ENCODE measurements around the gene SLC2A5.

DNA sequence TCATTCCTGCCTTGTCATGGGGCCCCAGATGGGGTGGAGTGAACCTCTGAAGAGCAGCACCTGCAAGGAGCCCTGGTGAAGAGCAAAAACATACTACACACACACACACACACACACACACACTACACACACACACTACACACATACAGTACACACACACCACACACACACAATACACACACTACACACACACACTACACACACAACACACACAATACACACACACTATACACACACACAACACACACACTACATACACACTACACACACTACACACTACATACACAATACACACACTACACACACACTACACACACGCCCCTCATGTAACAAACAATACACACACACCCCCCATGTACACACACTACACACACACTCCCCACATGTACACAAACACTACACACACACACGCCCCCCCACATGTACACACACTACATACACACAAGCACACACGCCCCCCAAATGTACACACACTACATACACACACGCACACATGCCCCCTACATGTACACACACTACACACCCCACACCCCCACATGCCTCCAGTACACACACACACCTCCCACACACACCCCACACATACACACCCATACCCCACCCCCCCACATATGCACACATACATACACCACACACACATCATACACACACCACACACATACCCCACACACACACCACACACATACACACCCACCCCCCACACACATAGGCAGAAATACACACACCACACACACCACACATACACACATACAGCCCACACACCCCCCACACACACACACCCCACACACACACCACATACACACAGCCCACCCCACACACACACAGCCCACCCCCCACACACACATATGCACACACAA lies 9.3 kb downstream of the SLC2A5 start:
- TF ChIP-seq TAF1 (IDR thresholded peaks at IDR 0.05; ENCODE audit: borderline replicate concordance, insufficient read depth, low read length) (no peak), POLR2AphosphoS5 (IDR thresholded peaks at IDR 0.05; ENCODE audit: low read depth, low read length) (no peak)
- TF ChIP-seq, protein P1, sequence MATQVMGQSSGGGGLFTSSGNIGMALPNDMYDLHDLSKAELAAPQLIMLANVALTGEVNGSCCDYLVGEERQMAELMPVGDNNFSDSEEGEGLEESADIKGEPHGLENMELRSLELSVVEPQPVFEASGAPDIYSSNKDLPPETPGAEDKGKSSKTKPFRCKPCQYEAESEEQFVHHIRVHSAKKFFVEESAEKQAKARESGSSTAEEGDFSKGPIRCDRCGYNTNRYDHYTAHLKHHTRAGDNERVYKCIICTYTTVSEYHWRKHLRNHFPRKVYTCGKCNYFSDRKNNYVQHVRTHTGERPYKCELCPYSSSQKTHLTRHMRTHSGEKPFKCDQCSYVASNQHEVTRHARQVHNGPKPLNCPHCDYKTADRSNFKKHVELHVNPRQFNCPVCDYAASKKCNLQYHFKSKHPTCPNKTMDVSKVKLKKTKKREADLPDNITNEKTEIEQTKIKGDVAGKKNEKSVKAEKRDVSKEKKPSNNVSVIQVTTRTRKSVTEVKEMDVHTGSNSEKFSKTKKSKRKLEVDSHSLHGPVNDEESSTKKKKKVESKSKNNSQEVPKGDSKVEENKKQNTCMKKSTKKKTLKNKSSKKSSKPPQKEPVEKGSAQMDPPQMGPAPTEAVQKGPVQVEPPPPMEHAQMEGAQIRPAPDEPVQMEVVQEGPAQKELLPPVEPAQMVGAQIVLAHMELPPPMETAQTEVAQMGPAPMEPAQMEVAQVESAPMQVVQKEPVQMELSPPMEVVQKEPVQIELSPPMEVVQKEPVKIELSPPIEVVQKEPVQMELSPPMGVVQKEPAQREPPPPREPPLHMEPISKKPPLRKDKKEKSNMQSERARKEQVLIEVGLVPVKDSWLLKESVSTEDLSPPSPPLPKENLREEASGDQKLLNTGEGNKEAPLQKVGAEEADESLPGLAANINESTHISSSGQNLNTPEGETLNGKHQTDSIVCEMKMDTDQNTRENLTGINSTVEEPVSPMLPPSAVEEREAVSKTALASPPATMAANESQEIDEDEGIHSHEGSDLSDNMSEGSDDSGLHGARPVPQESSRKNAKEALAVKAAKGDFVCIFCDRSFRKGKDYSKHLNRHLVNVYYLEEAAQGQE (IDR thresholded peaks at IDR 0.05; ENCODE audit: insufficient read depth in 1 of 2, low read depth in 2 of 2, low read length in 2 of 2): no peak

All from PFSK-1 (cell line).